K562 (cell line): Measurements from ENCODE around the gene IL37. TPM values are rescaled to one million over a fixed set of nuclear protein-coding genes. Genes with fewer than 3 reads are reported as not detected.
A peak's percentile ranks its signal among the peaks of the same experiment; 100 is the strongest.

Experiments
- ARID1B ChIP-seq: fragments of 450-650 bp; IDR thresholded peaks from 2 replicates; pipeline ENCODE4 v1.6.1; 2016; ENCODE audit warnings: antibody characterized with exemption, mild to moderate bottlenecking, inconsistent platforms
- ATF1 ChIP-seq, 2 experiments: fragments of 450-650 bp in 1 of 2; IDR thresholded peaks; 2 replicates each; pipeline ENCODE4 v1.6.1; 2016; ENCODE audit warnings: missing compliant biosample characterization in 1 of 2, missing genetic modification characterization in 1 of 2
- ATF7 ChIP-seq: fragments of 450-650 bp; IDR thresholded peaks from 2 replicates; pipeline ENCODE4 v1.7.1; 2014; ENCODE audit warnings: mild to moderate bottlenecking, moderate library complexity
- BHLHE40 ChIP-seq: IDR thresholded peaks from 2 replicates; pipeline ENCODE4 v1.6.1; 2011; ENCODE audit warnings: low read length, improper control_type of control experiment
- CHD2 ChIP-seq: IDR thresholded peaks from 2 replicates; pipeline ENCODE4 v1.6.1; 2011; ENCODE audit warnings: low read depth, low read length
- CTBP1 ChIP-seq: fragments of 450-650 bp; IDR thresholded peaks from 2 replicates; pipeline ENCODE4 v1.6.1; 2016; ENCODE audit warnings: borderline replicate concordance
- CXXC5 ChIP-seq: fragments of 250-450 bp; sonication (Bioruptor Pico); IDR thresholded peaks from 2 replicates; pipeline ENCODE4 v1.8.0; 2022; ENCODE audit warnings: inconsistent platforms, mild to moderate bottlenecking, moderate library complexity
- FOSL1 ChIP-seq: fragments of 200-800 bp; sonication (Bioruptor generic); conservative IDR thresholded peaks from 2 replicates; pipeline ENCODE4 v1.6.1; 2016; ENCODE audit warnings: missing genetic modification characterization, missing compliant biosample characterization
- JUN ChIP-seq, 2 experiments: sonication (generic) in 1 of 2; formaldehyde crosslinking in 1 of 2; IDR thresholded peaks; 2 replicates each; pipeline versions ENCODE4 v1.6.1 to v1.8.0; 2012 to 2022; ENCODE audit warnings: borderline replicate concordance in 2 of 2, mild to moderate bottlenecking in 2 of 2, improper control_type of control experiment in 1 of 2, low read depth in 1 of 2, low read length in 1 of 2, missing genetic modification reagents in 1 of 2
- KDM5B ChIP-seq: fragments of 200-600 bp; sonication (generic); IDR thresholded peaks from 2 replicates; pipeline ENCODE4 v1.6.1; 2012; ENCODE audit warnings: low read depth, mild to moderate bottlenecking, moderate library complexity, low read length, control low read depth, inconsistent platforms; ENCODE audit not compliant: insufficient replicate concordance
- MAFF ChIP-seq: IDR thresholded peaks from 2 replicates; pipeline ENCODE4 v1.6.1; 2012; ENCODE audit warnings: low read length, improper control_type of control experiment
- MAFG ChIP-seq: fragments of 450-650 bp; conservative IDR thresholded peaks from 2 replicates; pipeline ENCODE4 v1.6.1; 2016; ENCODE audit warnings: missing genetic modification characterization, missing compliant biosample characterization
- MEIS2 ChIP-seq: fragments of 450-650 bp; IDR thresholded peaks from 2 replicates; pipeline ENCODE4 v1.6.1; 2014; ENCODE audit warnings: mild to moderate bottlenecking; ENCODE audit not compliant: partially characterized antibody
- NFIX ChIP-seq: fragments of 250-450 bp; sonication (Bioruptor Pico); IDR thresholded peaks from 2 replicates; pipeline ENCODE4 v1.4.0; 2020; ENCODE audit warnings: low read depth, mild to moderate bottlenecking, moderate library complexity
- NRF1 ChIP-seq, 2 experiments: fragments of 450-650 bp; IDR thresholded peaks in 1 of 2; conservative IDR thresholded peaks in 1 of 2; 2 replicates each; pipeline ENCODE4 v1.6.1; 2014; ENCODE audit warnings: mild to moderate bottlenecking in 2 of 2
- RAD21 ChIP-seq, 2 experiments: fragments of 250-450 bp in 1 of 2; fragments of 450-650 bp in 1 of 2; sonication (Bioruptor Pico) in 1 of 2; formaldehyde crosslinking in 1 of 2; IDR thresholded peaks in 1 of 2; conservative IDR thresholded peaks in 1 of 2; 2 replicates each; pipeline versions ENCODE4 v1.4.0 to v1.8.0; 2020 to 2022; ENCODE audit warnings: mild to moderate bottlenecking in 2 of 2, moderate library complexity in 1 of 2
- RNF2 ChIP-seq: sonication (generic); IDR thresholded peaks from 2 replicates; pipeline ENCODE4 v1.6.1; 2016
- SMARCA4 ChIP-seq: fragments of 450-650 bp; IDR thresholded peaks from 2 replicates; pipeline ENCODE4 v1.6.1; 2016
- TCF7L2 ChIP-seq: fragments of 150-350 bp; IDR thresholded peaks from 2 replicates; pipeline ENCODE4 v1.6.1; 2016; ENCODE audit warnings: low read depth, mild to moderate bottlenecking, low read length, moderate library complexity
- TEAD4 ChIP-seq, 2 experiments: sonication (generic) in 1 of 2; formaldehyde crosslinking in 1 of 2; IDR thresholded peaks; 2 replicates each; pipeline versions ENCODE4 v1.6.1 to v1.8.0; 2012 to 2022; ENCODE audit warnings: borderline replicate concordance in 1 of 2, inconsistent platforms in 1 of 2, low read length in 1 of 2, mild to moderate bottlenecking in 1 of 2, missing genetic modification reagents in 1 of 2
- ZC3H4 ChIP-seq: sonication (generic); formaldehyde crosslinking; IDR thresholded peaks from 2 replicates; pipeline ENCODE4 v1.9.0; 2021; ENCODE audit warnings: missing genetic modification reagents, borderline replicate concordance
- ZNF316 ChIP-seq: fragments of 450-650 bp; IDR thresholded peaks from 2 replicates; pipeline ENCODE4 v1.6.1; 2016
- ZNF444 ChIP-seq: fragments of 250-450 bp; sonication (Bioruptor Pico); IDR thresholded peaks from 2 replicates; pipeline ENCODE4 v1.4.0; 2020; ENCODE audit warnings: mild to moderate bottlenecking, moderate library complexity
- ZNF586 ChIP-seq: fragments of 450-650 bp; formaldehyde crosslinking; conservative IDR thresholded peaks from 2 replicates; pipeline ENCODE4 v1.4.0; 2020; ENCODE audit warnings: mild to moderate bottlenecking, moderate library complexity
- polyA plus RNA-seq, 8 experiments: library from polyadenylated mRNA; depleted of rRNA in 4 of 8; stranded (reverse) in 5 of 8; unstranded in 3 of 8; fragments of >200 nt; fragmentation: Nextera tagmentation in 2 of 8; fragmentation: Illumina TruSeq in 1 of 8; extraction: Ambion mirVana in 2 of 8; extraction: Trizol in 1 of 8; gene quantifications; 2 replicates each; pipeline versions ENCODE4 v1.2.1 to v1.2.3, GENCODE V29; 2011 to 2014; ENCODE audit warnings: inconsistent platforms in 1 of 8, missing spikeins in 1 of 8
- total RNA-seq, 7 experiments: library from RNA; depleted of rRNA in 6 of 7; stranded (reverse); fragments of >200 nt in 6 of 7; fragmentation: Illumina TruSeq in 2 of 7; extraction: Trizol in 2 of 7; gene quantifications; 2 replicates each; pipeline versions ENCODE4 v1.2.1 to v1.2.3, GENCODE V29; 2011 to 2021; ENCODE audit warnings: low replicate concordance in 1 of 7
- TF ChIP-seq, protein P1 (sequence below): fragments of 450-650 bp; IDR thresholded peaks from 2 replicates; pipeline ENCODE4 v1.6.1; 2016; ENCODE audit warnings: low read depth, mild to moderate bottlenecking, moderate library complexity
- TF ChIP-seq, protein P2 (sequence below): fragments of 200-800 bp; sonication (Bioruptor generic); IDR thresholded peaks from 2 replicates; pipeline ENCODE4 v1.6.1; 2017; ENCODE audit warnings: missing genetic modification characterization, missing compliant biosample characterization

The IL37 gene
- total and polyA plus RNA-seq, 9 of the 15 experiments (the other 6 are each of a cell fraction or from before 2014, with no cell fraction given), result not detected

DNA sequence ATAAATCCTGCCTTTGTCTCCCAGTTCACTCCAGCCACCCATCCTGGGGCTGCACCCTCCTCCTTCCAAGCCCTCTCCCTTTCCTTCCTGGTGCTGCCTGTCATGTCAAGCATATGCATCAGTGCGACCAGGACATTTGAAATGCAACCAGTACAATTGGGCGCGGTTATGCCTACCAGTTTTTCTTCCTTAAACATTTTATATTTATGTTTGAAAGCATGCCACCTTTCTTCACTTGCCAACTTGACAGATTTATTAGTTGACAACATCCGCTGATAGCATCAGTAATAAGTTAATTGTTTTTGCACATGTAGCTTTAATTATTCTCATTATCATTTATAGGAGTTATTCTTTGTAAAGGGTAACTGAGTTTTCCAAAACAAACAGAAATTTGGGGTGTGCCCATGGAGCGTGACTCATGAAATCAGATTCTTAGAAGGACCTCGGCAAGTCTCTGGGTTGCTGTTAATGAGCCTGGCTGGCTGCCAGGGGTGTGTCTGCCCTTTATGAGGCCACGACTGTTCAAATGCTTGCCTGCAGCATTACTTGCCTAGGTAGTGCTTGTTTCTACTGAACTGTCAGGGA is 41.6 kb upstream of the IL37 start (continued):
- TF ChIP-seq NFIX, result peak; percentile 50; the same call in 1 of the 2 replicates
- TF ChIP-seq MEIS2, result peak; percentile 93
- no peak for TF ChIP-seq ZC3H4 (CRISPR knock-in tag)
- TF ChIP-seq MAFG (tag), result peak; percentile 82
- TF ChIP-seq CHD2, result no peak
- peak; percentile 76 for TF ChIP-seq SMARCA4
- no peak for TF ChIP-seq ZNF444
- TF ChIP-seq BHLHE40, result peak; percentile 45; the same call in 1 of the 2 replicates
- no peak for TF ChIP-seq TCF7L2
- TF ChIP-seq CTBP1, result peak; percentile 33; the same call in 1 of the 2 replicates
- TF ChIP-seq, protein P1, sequence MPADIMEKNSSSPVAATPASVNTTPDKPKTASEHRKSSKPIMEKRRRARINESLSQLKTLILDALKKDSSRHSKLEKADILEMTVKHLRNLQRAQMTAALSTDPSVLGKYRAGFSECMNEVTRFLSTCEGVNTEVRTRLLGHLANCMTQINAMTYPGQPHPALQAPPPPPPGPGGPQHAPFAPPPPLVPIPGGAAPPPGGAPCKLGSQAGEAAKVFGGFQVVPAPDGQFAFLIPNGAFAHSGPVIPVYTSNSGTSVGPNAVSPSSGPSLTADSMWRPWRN, result peak; percentile 94
- TF ChIP-seq ZNF316, result peak; percentile 74
- no peak for TF ChIP-seq KDM5B
- peak; percentile 42; the same call in 1 of the 2 replicates for TF ChIP-seq JUN (IDR thresholded peaks at IDR 0.05; ENCODE audit: borderline replicate concordance, low read depth, low read length)
- no peak for TF ChIP-seq JUN (CRISPR knock-in tag; IDR thresholded peaks at IDR 0.05; ENCODE audit: borderline replicate concordance)
- peak; percentile 74 for TF ChIP-seq ARID1B
- no peak for TF ChIP-seq ATF1 (CRISPR knock-in tag; IDR thresholded peaks at IDR 0.05)
- peak; percentile 25; the same call in 1 of the 2 replicates for TF ChIP-seq ATF1 (tag; IDR thresholded peaks at IDR 0.05)
- peak; percentile 89 for TF ChIP-seq FOSL1 (tag)
- peak; percentile 27; the same call in 1 of the 2 replicates for TF ChIP-seq ATF7
- peak; percentile 60; the same call in 1 of the 2 replicates for TF ChIP-seq MAFF
- 0 out of 2 replicates have a peak, but pooled peaks have one; percentile 14 for TF ChIP-seq CXXC5 (CRISPR knock-in tag)
- TF ChIP-seq NRF1 (conservative IDR thresholded peaks at IDR 0.05 in 1 of 2, IDR thresholded peaks at IDR 0.05 in 1 of 2), result peak in 1 of 2 experiments; percentile 12; a peak in 1 of 4 replicates
- TF ChIP-seq RAD21 (CRISPR knock-in tag; conservative IDR thresholded peaks at IDR 0.05 in 1 of 2, IDR thresholded peaks at IDR 0.05 in 1 of 2), result peak in 1 of 2 experiments; percentile 6; a peak in 2 of 4 replicates
- no peak for TF ChIP-seq ZNF586 (CRISPR knock-in tag)
- peak; percentile 32; the same call in 1 of the 2 replicates for TF ChIP-seq TEAD4 (IDR thresholded peaks at IDR 0.05; ENCODE audit: low read length)
- TF ChIP-seq TEAD4 (CRISPR knock-in tag; IDR thresholded peaks at IDR 0.05; ENCODE audit: borderline replicate concordance), result no peak
- TF ChIP-seq RNF2, result 0 out of 2 replicates have a peak, but pooled peaks have one; percentile 40
- TF ChIP-seq, protein P2, sequence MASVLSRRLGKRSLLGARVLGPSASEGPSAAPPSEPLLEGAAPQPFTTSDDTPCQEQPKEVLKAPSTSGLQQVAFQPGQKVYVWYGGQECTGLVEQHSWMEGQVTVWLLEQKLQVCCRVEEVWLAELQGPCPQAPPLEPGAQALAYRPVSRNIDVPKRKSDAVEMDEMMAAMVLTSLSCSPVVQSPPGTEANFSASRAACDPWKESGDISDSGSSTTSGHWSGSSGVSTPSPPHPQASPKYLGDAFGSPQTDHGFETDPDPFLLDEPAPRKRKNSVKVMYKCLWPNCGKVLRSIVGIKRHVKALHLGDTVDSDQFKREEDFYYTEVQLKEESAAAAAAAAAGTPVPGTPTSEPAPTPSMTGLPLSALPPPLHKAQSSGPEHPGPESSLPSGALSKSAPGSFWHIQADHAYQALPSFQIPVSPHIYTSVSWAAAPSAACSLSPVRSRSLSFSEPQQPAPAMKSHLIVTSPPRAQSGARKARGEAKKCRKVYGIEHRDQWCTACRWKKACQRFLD, result no peak
